Activated CD4-positive, alpha-beta T cell treated with anti-CD3 and anti-CD28 coated beads for 48 hours (primary cell): Measurements from ENCODE around the gene MYCBP.
"Not testable (repeated sequence)": the region's sequence is repeated elsewhere in the genome, so short reads cannot be mapped to it uniquely, and the experiment has no call there.

Source experiments
- DNase-seq: peaks from one replicate; pipeline ENCODE4 v3.0.0-alpha.2; 2020

The MYCBP gene

GRCh38 chr1:38865112-38865715 lies 7.9 kb downstream of the MYCBP start:
- DNase-seq: no peak

GRCh38 chr1:38860454-38860795 lies 12.7 kb downstream of the MYCBP start:
- no peak for DNase-seq

- peak; percentile 99 for DNase-seq
These were observed 13.3 kb downstream of the MYCBP start, which contains the start of gene RRAGC for GRCh38 chr1:38859561-38860453. Gene RRAGC, minus strand, starts transcription at chr1:38859772. Its CDS starts 126 bp downstream, at chr1:38859646.

- DNase-seq: peak; percentile 72
These were observed 14.2 kb downstream of the MYCBP start for GRCh38 chr1:38858833-38859560.

- peak; percentile 22 for DNase-seq
These were observed 20.4 kb downstream of the MYCBP start for GRCh38 chr1:38852780-38853179.

GRCh38 chr1:38848071-38848470 lies 25.1 kb downstream of the MYCBP start:
- DNase-seq: no peak

GRCh38 chr1:38846210-38846609 lies 26.9 kb downstream of the MYCBP start:
- DNase-seq: no peak

- not testable (repeated sequence) for DNase-seq
These were observed 28.1 kb downstream of the MYCBP start for GRCh38 chr1:38845088-38845487.

- DNase-seq: no peak
These were observed 32.9 kb downstream of the MYCBP start for GRCh38 chr1:38840281-38840680.

GRCh38 chr1:38839363-38839762 lies 33.8 kb downstream of the MYCBP start:
- DNase-seq: no peak

GRCh38 chr1:38836316-38836715 lies 36.8 kb downstream of the MYCBP start:
- not testable (repeated sequence) for DNase-seq

- DNase-seq: peak; percentile 42
These were observed 38.0 kb downstream of the MYCBP start for GRCh38 chr1:38834937-38835827.

GRCh38 chr1:38834221-38834782 lies 38.8 kb downstream of the MYCBP start:
- no peak for DNase-seq

GRCh38 chr1:38833146-38833545 lies 40.0 kb downstream of the MYCBP start:
- no peak for DNase-seq

- no peak for DNase-seq
These were observed 40.8 kb downstream of the MYCBP start for GRCh38 chr1:38832370-38832734.

GRCh38 chr1:38831731-38832369 lies 41.3 kb downstream of the MYCBP start:
- no peak for DNase-seq

- no peak for DNase-seq
These were observed 43.8 kb downstream of the MYCBP start for GRCh38 chr1:38829368-38829767.

GRCh38 chr1:38827318-38827717 lies 45.8 kb downstream of the MYCBP start:
- no peak for DNase-seq

GRCh38 chr1:38826886-38827285 lies 46.3 kb downstream of the MYCBP start:
- DNase-seq: no peak

GRCh38 chr1:38826262-38826661 lies 46.9 kb downstream of the MYCBP start:
- DNase-seq: no peak

GRCh38 chr1:38820860-38821259 lies 52.3 kb downstream of the MYCBP start:
- no peak for DNase-seq

GRCh38 chr1:38819516-38819915 lies 53.6 kb downstream of the MYCBP start:
- no peak for DNase-seq
